Activated naive CD8-positive, alpha-beta T cell treated with anti-CD3 and anti-CD28 coated beads for 36 hours (primary cell): ENCODE results near the gene SHF. TPM values are rescaled to one million over a fixed set of nuclear protein-coding genes. Genes with fewer than 3 reads are reported as not detected.

Experiments used
- DNase-seq: peaks from one replicate; pipeline ENCODE4 v3.0.0; 2021
- H3K27ac Mint-ChIP-seq: one replicate; pipeline ENCODE4 v1.8.0; 2022; ENCODE audit warnings: mild to moderate bottlenecking, moderate library complexity, mixed read lengths
- H3K27me3 Mint-ChIP-seq: one replicate; pipeline ENCODE4 v1.8.0; 2022; ENCODE audit warnings: mild to moderate bottlenecking, mixed read lengths
- H3K36me3 Mint-ChIP-seq: one replicate; pipeline ENCODE4 v1.8.0; 2021; ENCODE audit warnings: mild to moderate bottlenecking, mixed read lengths
- H3K4me1 Mint-ChIP-seq: one replicate; pipeline ENCODE4 v1.8.0; 2021; ENCODE audit warnings: mixed read lengths
- H3K4me3 Mint-ChIP-seq: one replicate; pipeline ENCODE4 v1.8.0; 2022; ENCODE audit warnings: mild to moderate bottlenecking, moderate library complexity, mixed read lengths
- H3K9me3 Mint-ChIP-seq: one replicate; pipeline ENCODE4 v1.8.0; 2022; ENCODE audit warnings: mixed read lengths
- total RNA-seq, 2 experiments: library from RNA; stranded (reverse); gene quantifications; one replicate each; pipeline ENCODE4 v1.2.3, GENCODE V29; 2021

Gene SHF
- total RNA-seq, 2 experiments from 2014 or later, result 19.5 to 20.4 TPM

DNA sequence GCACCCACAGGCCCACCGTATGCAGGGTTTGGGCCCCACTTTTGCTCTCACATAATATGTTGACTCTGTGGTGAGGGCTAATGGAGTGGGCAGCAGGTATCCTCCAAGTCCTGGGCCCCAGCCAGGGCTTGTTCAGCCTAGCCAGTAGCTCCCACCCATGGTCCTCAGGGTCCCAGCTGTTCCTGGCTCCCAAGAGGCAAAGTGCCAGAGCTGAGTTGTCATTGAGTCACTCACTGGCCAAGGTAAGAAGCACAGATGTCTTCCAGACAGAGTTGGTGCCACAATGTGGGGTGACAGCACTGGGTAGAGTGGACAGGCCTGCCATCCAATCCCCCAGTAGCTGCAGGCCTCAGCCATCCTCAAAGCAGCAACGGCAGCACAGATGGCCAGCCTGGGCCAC, 4.3 kb downstream of the SHF start:
- H3K27me3 Mint-ChIP-seq, result no peaks in the 10 kb centered on the region

DNA sequence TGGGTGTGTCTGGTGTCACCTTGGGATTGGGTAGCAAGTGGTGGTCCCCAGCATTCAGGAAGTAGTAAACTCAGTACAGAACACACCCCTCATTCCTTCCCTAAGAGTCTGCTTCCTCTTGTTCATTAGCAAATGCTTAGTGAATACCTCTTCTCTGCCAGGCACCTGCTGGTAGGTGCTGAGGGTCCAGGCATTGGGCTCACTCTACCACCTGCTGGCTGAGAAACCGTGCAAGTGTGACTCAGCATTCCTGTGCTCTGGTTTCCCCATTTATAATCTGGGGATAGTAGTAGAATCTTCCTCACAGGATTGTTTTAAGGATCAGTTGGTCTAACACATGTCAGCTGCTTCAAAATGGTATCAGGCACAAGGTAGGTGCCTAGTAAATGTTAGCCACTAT, 4.8 kb downstream of the SHF start:
- Mint-ChIP-seq H3K27me3 (no peaks in the 10 kb centered on the region), H3K4me1 (peaks cover 41% of the 10 kb centered on the region), H3K27ac (no peak overlapping the region), H3K36me3 (peaks cover 7% of the 10 kb centered on the region), H3K4me3 (no peak overlapping the region), H3K9me3 (no peaks in the 10 kb centered on the region)
- no peak for DNase-seq

More for the DNA sequence above, 4.3 kb downstream of the SHF start:
- H3K4me3 Mint-ChIP-seq, result no peak overlapping the region
- H3K36me3 Mint-ChIP-seq, result peaks cover 8% of the 10 kb centered on the region
- peaks cover 45% of the 10 kb centered on the region for H3K4me1 Mint-ChIP-seq
- H3K9me3 Mint-ChIP-seq, result no peaks in the 10 kb centered on the region
- H3K27ac Mint-ChIP-seq, result no peak overlapping the region
- no peak for DNase-seq

DNA sequence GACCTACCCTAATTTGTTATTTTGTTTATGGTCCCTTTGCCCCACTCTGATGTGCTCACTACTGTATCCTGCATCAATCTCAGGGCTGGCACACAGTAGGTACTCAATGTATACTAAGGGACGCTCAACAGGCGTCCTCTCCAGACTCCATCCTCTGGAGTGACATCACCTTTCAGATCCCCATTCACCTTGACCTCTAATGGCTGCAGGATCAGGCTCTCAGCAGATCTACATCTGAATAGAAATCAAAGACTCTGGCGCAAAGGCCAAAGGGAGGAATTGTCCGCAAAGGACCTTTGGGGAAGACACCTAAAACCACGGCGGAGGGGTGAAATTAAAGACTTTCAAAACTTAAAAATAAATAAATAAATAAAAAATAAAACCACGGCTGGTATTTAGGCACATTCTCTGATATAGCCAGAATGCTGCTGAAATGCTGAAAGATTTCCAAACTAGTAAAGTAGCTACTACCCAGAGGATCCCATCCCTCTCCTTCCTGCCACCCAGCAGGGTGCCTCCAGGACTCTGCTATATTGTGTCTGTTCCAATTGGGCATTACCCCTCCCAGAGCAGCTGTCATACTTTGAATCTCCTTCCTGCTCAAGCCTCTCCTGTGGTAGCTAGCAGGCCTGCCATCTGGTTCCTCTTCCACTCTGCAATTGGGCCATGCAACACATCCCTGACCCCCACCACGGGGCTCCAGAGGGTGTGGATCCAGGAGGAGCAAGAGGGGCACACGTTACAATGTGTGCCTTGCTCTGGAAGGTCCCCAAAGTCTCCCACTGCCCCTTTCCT, 6.1 kb downstream of the SHF start:
- no peak overlapping the region for H3K4me3 Mint-ChIP-seq
- DNase-seq, result no peak
- H3K27me3 Mint-ChIP-seq, result no peaks in the 10 kb centered on the region
- H3K27ac Mint-ChIP-seq, result no peak overlapping the region
- peaks cover 36% of the 10 kb centered on the region for H3K4me1 Mint-ChIP-seq
- H3K9me3 Mint-ChIP-seq, result no peaks in the 10 kb centered on the region
- H3K36me3 Mint-ChIP-seq, result peaks cover 11% of the 10 kb centered on the region

DNA sequence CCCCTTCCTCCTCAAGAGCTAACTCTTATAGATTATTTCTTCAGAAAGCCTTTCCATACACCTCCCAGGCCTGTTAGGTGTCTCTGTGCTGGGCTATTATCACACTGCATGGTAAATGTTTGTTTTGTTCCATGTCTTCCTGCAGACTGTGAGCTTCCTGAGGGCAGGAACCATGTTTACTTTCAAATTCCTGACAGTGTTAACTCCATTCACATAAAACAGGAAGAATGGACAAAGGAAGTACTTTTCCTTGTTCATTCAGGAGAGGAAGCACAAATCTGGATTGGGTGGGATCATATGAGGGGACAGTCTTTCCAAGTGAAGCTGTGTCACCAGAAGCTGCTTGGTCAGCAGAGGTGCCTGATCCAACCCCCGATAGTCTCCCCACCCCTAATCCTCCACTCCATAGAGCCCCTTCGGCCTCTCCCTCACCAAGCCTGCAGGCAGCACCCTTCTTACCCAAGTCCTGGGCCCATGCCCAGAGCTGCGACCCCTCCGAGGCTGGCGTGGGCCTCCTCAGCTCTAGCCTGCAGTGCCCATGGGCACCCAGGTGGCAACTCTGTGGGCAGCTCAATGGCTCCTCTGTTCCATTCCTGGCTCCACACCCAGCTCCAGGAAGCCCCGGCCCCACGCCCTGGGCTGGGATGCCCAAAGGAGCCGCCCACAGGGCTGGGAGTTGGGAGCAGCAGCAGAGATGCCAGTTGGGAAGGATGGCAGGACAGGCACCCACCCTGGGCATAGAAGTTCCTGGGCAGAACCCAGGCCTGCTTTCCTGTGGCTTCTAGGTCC, 6.9 kb downstream of the SHF start:
- Mint-ChIP-seq H3K4me3 (no peak overlapping the region), H3K36me3 (peaks cover 15% of the 10 kb centered on the region), H3K4me1 (peaks cover 30% of the 10 kb centered on the region), H3K27ac (no peak overlapping the region), H3K27me3 (no peaks in the 10 kb centered on the region), H3K9me3 (no peaks in the 10 kb centered on the region)
- no peak for DNase-seq

DNA sequence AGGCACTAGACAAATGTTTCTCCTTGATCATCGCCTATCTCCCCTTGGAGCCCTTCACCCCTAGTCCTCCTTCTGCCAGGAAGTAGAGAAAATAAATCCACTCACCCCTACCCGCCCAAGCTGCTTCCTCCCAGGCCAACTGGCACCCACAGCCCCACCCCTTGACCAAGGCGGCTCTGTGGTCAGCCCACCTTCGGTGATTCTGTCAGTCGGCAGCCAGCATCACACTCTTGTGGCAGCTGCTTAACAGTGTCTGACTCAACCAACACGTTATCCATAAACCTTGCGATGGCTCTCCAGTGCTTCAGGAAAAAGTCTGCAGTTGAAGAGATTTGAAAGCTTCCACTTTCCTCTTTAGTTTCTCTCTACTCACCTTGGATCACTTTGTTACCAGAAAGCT, 7.6 kb downstream of the SHF start:
- H3K4me3 Mint-ChIP-seq, result no peak overlapping the region
- DNase-seq, result no peak
- no peaks in the 10 kb centered on the region for H3K27me3 Mint-ChIP-seq
- H3K36me3 Mint-ChIP-seq, result peaks cover 15% of the 10 kb centered on the region
- peaks cover 25% of the 10 kb centered on the region for H3K4me1 Mint-ChIP-seq
- peak overlapping the region; percentile 47 for H3K27ac Mint-ChIP-seq
- H3K9me3 Mint-ChIP-seq, result no peaks in the 10 kb centered on the region

DNA sequence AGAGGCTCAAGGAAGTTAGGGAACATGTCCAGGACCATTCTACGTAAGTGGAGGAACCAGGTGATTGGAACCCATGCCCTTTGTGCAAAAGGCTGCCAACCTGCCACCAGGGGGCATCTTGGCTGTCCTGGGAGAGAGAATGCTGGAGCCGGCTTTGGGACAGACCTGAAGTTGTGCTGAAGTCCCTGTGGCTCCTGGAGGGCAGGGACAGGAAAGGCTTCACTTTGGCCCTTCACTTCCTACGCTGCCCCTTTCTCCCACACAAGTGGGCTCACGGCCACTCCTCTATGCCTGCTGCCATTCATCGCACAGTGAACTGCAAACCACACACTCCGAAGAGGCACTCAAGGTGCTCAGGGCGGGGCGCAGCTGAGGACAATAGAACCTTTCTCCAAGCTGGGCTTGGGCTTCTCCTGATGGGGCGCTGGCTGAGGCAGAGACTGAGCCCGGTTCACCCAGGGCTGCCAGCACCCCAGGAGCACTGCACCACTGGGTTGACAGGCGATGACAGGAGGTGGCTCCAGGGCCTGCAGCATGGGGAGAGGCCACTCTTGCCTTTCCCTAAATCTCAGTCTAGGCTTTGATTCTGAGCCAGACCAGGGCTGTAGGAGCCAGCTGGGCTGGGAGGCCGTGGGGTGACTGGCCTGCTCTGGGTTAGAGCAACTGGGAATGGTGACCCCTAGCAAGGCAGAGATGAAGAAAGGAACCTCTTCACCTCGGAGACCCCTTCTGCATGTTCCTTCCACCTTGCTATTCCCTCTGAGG, 8.4 kb downstream of the SHF start:
- Mint-ChIP-seq H3K4me1 (peaks cover 25% of the 10 kb centered on the region), H3K27ac (no peak overlapping the region), H3K36me3 (peaks cover 15% of the 10 kb centered on the region), H3K4me3 (no peak overlapping the region), H3K9me3 (no peaks in the 10 kb centered on the region), H3K27me3 (no peaks in the 10 kb centered on the region)
- peak; percentile 37 for DNase-seq

DNA sequence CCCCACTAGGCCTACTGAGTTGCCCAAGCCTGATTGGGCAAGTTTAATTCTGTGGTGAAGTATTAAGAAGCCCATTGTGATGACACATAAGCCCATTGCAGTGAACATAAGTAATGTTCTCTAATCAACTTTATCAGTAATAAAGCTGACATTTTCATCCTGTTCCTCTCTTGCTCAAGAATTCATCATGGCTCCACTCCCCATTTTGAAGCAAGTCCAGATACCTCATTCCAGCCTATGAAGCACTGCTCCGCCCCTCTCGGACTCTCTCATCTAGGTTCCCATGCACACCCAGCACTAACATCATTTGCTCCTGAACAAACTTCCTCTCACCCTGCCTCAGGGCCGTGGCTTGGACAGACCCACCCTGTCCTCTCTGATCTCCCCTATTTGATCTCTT, 10.5 kb downstream of the SHF start:
- no peaks in the 10 kb centered on the region for H3K9me3 Mint-ChIP-seq
- no peak for DNase-seq
- H3K4me1 Mint-ChIP-seq, result peaks cover 9% of the 10 kb centered on the region
- H3K4me3 Mint-ChIP-seq, result no peak overlapping the region
- H3K36me3 Mint-ChIP-seq, result peaks cover 14% of the 10 kb centered on the region
- H3K27me3 Mint-ChIP-seq, result no peaks in the 10 kb centered on the region
- no peak overlapping the region for H3K27ac Mint-ChIP-seq

DNA sequence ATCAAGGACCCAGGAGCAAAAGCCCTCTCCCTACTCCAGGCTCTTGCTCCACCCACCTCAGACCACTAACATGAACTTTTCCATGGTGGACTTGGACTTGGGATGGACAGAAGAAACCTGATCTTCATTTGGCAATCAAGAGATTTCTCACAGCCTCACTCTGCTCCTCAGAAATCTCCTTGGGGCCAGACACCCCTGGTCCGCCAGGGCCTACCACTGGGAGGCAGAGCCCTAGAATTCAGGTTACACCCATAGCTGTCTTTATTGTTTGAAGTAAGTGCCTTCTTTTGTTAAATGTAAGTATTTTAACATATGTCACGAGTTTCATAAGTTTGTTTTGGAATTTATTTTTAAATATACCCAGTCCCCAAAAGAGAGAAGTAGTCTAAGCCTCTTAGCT, 13.2 kb downstream of the SHF start:
- Mint-ChIP-seq H3K4me1 (no peaks in the 10 kb centered on the region), H3K4me3 (no peak overlapping the region), H3K27me3 (no peaks in the 10 kb centered on the region), H3K9me3 (no peaks in the 10 kb centered on the region), H3K36me3 (peaks cover 11% of the 10 kb centered on the region), H3K27ac (no peak overlapping the region)
- no peak for DNase-seq

DNA sequence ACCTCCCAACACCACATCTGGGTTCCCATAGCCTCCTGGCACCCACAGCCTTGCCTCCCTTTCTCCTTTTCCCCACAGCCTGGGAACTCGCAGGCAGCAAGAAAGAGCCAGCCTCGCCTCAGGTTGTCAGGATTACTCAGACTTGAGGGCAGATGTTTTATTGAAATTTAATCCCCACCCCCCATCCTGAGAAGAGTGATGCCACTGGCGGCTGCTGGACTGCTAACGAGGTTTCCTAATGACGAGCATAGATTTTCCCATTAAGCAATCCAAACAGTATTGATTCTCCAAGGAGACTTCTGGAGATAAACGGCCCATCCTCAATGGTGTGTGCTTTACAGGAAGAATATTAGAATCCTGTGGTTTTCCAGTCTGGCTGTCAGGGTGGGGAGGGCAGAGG, 13.7 kb downstream of the SHF start:
- Mint-ChIP-seq H3K27me3 (no peaks in the 10 kb centered on the region), H3K36me3 (peaks cover 11% of the 10 kb centered on the region), H3K4me1 (no peaks in the 10 kb centered on the region), H3K27ac (no peak overlapping the region), H3K9me3 (no peaks in the 10 kb centered on the region), H3K4me3 (no peak overlapping the region)
- no peak for DNase-seq

DNA sequence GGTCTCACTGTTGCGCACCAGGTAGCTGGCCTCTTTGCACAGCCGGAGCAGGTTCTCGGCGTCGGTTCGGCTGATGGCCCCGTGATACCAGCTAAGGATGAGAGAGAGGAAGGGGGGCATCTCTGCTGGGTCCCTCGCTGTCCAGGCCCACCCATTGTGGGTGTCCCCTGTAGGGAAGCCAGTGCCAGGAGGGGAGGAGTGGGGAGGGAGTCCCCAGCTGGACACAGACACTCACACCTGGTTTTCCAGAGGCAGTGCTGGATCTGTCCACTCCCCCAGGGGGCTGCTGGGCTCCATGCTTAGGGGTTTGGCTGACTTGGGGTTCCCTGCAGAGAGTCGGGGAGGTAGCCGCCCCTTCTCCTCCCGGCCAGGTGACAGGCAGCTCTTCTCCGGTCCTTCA, 15.9 kb downstream of the SHF start:
- no peak for DNase-seq
- Mint-ChIP-seq H3K27me3 (no peaks in the 10 kb centered on the region), H3K27ac (no peak overlapping the region), H3K4me1 (peaks cover 5% of the 10 kb centered on the region), H3K9me3 (no peaks in the 10 kb centered on the region), H3K36me3 (peaks cover 5% of the 10 kb centered on the region), H3K4me3 (no peak overlapping the region)

DNA sequence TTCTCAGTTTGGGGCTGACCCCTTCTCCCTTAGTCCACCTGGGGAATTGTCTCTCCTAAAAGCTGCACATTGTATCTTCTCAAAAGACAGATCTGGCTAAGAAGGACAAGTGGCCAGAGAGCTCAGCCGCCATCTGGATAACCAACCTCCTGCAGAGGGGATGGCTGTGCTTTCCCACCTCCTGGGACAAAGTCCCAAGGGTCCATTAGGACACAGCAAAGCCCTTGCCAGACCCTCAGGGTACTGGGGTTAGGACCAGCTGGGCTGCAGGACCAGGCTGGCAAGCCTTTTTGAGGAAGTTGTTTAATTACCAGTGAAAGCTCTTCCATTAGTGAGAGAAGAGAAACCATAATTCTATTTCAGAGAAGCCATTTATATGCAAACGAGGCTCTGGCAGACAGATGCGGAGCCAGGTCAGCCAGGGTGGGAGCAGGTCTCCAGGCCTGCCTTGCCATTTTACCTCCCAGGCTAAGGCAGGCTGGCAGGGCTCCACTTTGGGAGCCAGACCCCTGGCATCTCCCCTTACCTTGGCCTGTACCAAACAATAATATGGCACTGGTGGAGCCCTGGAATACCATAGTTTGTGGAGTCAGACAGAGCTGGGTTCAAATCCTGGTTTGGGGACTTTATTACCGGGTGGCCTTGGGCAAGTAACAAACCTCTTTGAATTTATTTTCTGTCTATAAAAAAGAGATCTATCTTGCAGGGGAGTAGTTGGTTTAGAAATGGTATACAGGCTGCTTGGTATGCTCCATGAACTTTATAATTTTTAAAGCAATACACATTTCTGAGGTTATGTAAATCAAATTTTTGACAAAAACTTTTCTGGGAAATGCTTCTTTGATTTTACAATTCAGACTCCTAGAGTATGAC, 17.9 kb downstream of the SHF start:
- H3K36me3 Mint-ChIP-seq, result no peaks in the 10 kb centered on the region
- H3K27me3 Mint-ChIP-seq, result no peaks in the 10 kb centered on the region
- no peak overlapping the region for H3K27ac Mint-ChIP-seq
- no peaks in the 10 kb centered on the region for H3K9me3 Mint-ChIP-seq
- DNase-seq, result no peak
- no peak overlapping the region for H3K4me3 Mint-ChIP-seq
- H3K4me1 Mint-ChIP-seq, result peaks cover 11% of the 10 kb centered on the region

DNA sequence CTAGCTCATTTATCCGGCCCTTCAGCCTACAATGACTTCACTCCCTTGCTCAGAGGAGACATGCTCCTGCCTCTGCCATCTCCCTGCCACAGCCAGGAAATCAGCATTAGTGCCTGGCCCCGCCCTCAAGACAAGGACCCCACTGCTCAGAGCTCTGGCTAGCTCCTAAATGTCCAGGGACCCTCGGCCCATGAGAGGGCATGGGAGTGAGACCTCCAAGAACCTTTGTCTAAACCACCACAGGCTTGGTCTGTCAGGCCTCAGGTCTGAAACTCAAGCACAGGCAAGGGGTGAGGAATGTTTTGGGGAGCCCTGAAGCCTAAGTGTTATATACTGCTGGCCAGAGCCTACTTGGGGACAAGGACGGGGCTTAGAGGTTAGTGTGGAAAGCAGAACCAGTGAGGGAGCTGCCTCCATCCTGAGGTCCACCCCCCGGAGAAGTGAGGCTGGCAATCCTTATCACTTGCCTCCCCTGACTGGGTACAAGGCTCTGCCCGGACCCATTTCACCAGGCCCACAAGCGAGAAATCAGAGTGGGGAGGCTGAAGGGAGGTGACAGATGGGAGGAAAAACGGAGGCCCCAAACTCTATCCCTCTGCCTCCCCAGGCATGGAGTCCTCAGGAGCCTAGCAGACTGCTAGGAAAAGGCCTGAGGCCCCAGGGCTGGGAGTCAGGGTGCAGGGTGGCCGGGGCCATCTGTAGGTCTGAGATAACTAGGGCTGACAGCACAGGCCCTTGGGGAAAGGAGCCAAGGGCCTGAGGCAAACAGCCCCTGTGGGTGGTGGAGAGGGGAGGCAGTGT, 18.8 kb downstream of the SHF start:
- H3K27me3 Mint-ChIP-seq, result no peaks in the 10 kb centered on the region
- H3K4me1 Mint-ChIP-seq, result peaks cover 11% of the 10 kb centered on the region
- no peak overlapping the region for H3K27ac Mint-ChIP-seq
- no peak for DNase-seq
- no peaks in the 10 kb centered on the region for H3K9me3 Mint-ChIP-seq
- no peak overlapping the region for H3K4me3 Mint-ChIP-seq
- no peaks in the 10 kb centered on the region for H3K36me3 Mint-ChIP-seq

DNA sequence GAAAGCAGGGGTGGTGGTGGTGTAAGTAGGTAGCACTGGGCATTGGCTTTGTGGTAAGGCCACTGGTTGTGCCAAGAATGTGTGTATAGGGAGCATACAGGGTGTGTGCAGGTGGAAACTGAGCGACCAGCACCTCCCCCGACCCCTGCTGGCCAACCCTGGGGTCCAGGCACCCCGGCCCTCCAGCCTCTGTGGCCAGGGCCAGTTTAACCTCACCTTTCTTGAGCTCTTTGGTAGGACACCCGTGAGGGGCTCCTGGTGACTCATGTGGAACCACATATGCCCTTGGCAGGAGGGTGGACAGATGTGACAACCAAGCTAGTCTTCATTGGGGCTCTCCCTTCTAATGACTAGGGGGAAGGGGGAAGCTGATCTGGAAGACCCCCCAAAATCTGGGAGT, 19.5 kb downstream of the SHF start:
- DNase-seq, result no peak
- Mint-ChIP-seq H3K27me3 (no peaks in the 10 kb centered on the region), H3K4me1 (peaks cover 11% of the 10 kb centered on the region), H3K36me3 (no peaks in the 10 kb centered on the region), H3K4me3 (no peak overlapping the region), H3K27ac (peak overlapping the region; percentile 51), H3K9me3 (no peaks in the 10 kb centered on the region)
